Measurements from ENCODE around the gene FAAP20.

DNA sequence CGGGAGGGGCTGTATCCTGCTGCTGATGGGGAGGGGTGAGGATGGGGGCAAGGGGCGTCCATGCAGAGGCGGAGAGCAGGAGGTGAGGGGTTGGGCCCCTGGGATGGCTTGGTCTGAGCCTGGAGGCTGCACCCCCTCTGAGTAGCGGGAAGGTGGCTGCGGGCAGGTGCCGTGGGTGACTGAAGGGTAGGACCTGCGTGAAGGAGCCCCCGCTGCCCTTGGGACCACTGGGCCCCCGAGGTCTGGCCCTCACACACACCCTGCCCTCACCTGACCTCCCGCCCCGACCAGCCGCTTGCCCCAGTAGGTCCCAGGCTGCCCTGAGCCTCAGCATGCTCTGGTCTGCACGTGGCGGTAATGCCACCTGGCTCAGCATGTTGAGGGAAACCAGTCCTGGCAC, 20.8 kb upstream of the FAAP20 start:
- TF ChIP-seq TAF1 (IDR thresholded peaks at IDR 0.05; ENCODE audit: low read depth), result no peak
- no peak for TF ChIP-seq EZH2 (IDR thresholded peaks at IDR 0.05; ENCODE audit: borderline replicate concordance, insufficient read depth, low read length, poor library complexity, severe bottlenecking)
- TF ChIP-seq, protein P1, sequence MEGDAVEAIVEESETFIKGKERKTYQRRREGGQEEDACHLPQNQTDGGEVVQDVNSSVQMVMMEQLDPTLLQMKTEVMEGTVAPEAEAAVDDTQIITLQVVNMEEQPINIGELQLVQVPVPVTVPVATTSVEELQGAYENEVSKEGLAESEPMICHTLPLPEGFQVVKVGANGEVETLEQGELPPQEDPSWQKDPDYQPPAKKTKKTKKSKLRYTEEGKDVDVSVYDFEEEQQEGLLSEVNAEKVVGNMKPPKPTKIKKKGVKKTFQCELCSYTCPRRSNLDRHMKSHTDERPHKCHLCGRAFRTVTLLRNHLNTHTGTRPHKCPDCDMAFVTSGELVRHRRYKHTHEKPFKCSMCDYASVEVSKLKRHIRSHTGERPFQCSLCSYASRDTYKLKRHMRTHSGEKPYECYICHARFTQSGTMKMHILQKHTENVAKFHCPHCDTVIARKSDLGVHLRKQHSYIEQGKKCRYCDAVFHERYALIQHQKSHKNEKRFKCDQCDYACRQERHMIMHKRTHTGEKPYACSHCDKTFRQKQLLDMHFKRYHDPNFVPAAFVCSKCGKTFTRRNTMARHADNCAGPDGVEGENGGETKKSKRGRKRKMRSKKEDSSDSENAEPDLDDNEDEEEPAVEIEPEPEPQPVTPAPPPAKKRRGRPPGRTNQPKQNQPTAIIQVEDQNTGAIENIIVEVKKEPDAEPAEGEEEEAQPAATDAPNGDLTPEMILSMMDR (IDR thresholded peaks at IDR 0.05; ENCODE audit: poor library complexity, severe bottlenecking), result no peak
- TF ChIP-seq SMC3 (conservative IDR thresholded peaks at IDR 0.05; ENCODE audit: poor library complexity), result no peak
